Pons (tissue), 1 donor: ENCODE results near the gene BCR.

Experiments used
- DNase-seq: peaks from one replicate; pipeline ENCODE4 v3.0.0-alpha.2; 2016; ENCODE audit warnings: low spot score

Gene BCR

GRCh38 chr22:23262518-23263332 is 82.4 kb downstream of the BCR start:
- no peak for DNase-seq

- DNase-seq = no peak
Measured at GRCh38 chr22:23263651-23264555, 83.6 kb downstream of the BCR start.

- no peak for DNase-seq
Measured at GRCh38 chr22:23264610-23265367, 84.5 kb downstream of the BCR start.

GRCh38 chr22:23265368-23265700 is 85.0 kb downstream of the BCR start:
- DNase-seq = no peak

- no peak for DNase-seq
Measured at GRCh38 chr22:23266780-23267179, 86.5 kb downstream of the BCR start.

- DNase-seq = no peak
Measured at GRCh38 chr22:23267226-23268043, 87.1 kb downstream of the BCR start.

GRCh38 chr22:23268139-23268712 is 87.9 kb downstream of the BCR start:
- DNase-seq = no peak

- DNase-seq = no peak
Measured at GRCh38 chr22:23268877-23269276, 88.6 kb downstream of the BCR start.

GRCh38 chr22:23269441-23270211 is 89.3 kb downstream of the BCR start:
- no peak for DNase-seq

GRCh38 chr22:23270212-23270733 is 90.0 kb downstream of the BCR start:
- peak; percentile 19 for DNase-seq

- DNase-seq = no peak
Measured at GRCh38 chr22:23270798-23271596, 90.7 kb downstream of the BCR start.

- no peak for DNase-seq
Measured at GRCh38 chr22:23271597-23271908, 91.2 kb downstream of the BCR start.

- no peak for DNase-seq
Measured at GRCh38 chr22:23272371-23272770, 92.1 kb downstream of the BCR start.

GRCh38 chr22:23272834-23273233 is 92.5 kb downstream of the BCR start:
- DNase-seq = no peak

GRCh38 chr22:23273445-23274145 is 93.3 kb downstream of the BCR start:
- DNase-seq = no peak

- DNase-seq = no peak
Measured at GRCh38 chr22:23274146-23274526, 93.8 kb downstream of the BCR start.

GRCh38 chr22:23274891-23275694 is 94.8 kb downstream of the BCR start:
- no peak for DNase-seq

GRCh38 chr22:23275751-23276150 is 95.4 kb downstream of the BCR start:
- no peak for DNase-seq
